Fibroblast of lung (primary cell): ENCODE data around the gene DNAJC27.
"Not testable (repeated sequence)": the region's sequence is repeated elsewhere in the genome, so short reads cannot be mapped to it uniquely, and the experiment has no call there.

ENCODE experiments used
- CTCF ChIP-seq, 2 donors: IDR thresholded peaks in 1 of 2; conservative IDR thresholded peaks in 1 of 2; 1 replicate in 1 of 2; 2 replicates in 1 of 2; pipeline ENCODE4 v1.5.1; 2011 to 2012; ENCODE audit warnings: low read length in 2 of 2, control low read depth in 1 of 2, inconsistent platforms in 1 of 2, low read depth in 1 of 2, mild to moderate bottlenecking in 1 of 2
- EZH2 ChIP-seq: IDR thresholded peaks from 2 replicates; pipeline ENCODE4 v1.5.1; 2012; ENCODE audit warnings: low read length, control low read depth, mild to moderate bottlenecking; ENCODE audit errors: missing control alignments

DNA sequence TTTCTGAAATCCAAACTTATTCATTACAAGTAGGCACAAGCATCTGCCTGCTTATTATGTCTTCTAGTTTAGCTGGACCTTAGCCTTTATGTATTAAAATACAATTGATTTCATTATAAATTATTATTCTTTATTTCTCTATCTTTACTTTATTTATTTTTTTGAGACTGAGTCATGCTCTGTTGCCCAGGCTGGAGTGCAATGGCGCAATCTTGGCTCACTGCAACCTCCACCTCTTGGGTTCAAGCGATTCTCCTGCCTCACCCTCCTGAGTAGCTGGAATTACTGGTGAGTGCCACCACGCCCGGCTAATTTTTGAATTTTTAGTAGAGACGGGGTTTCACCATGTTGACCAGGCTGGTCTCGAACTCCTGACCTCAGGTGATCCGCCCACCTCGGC lies 27.3 kb upstream of the DNAJC27 start:
- TF ChIP-seq CTCF (conservative IDR thresholded peaks at IDR 0.05 in 1 of 2, IDR thresholded peaks at IDR 0.05 in 1 of 2; ENCODE audit: low read depth in 1 of 2, low read length in 2 of 2); EZH2: not testable (repeated sequence)
